Measurements from ENCODE around the gene TUBB. TPM values are rescaled to one million over a fixed set of nuclear protein-coding genes. Genes with fewer than 3 reads are reported as not detected.

TUBB gene
- total and polyA plus RNA-seq, 9 of the 15 experiments (the other 6 are each of a cell fraction or from before 2014, with no cell fraction given) = 971 to 2,870 (median 1,478) TPM

DNA sequence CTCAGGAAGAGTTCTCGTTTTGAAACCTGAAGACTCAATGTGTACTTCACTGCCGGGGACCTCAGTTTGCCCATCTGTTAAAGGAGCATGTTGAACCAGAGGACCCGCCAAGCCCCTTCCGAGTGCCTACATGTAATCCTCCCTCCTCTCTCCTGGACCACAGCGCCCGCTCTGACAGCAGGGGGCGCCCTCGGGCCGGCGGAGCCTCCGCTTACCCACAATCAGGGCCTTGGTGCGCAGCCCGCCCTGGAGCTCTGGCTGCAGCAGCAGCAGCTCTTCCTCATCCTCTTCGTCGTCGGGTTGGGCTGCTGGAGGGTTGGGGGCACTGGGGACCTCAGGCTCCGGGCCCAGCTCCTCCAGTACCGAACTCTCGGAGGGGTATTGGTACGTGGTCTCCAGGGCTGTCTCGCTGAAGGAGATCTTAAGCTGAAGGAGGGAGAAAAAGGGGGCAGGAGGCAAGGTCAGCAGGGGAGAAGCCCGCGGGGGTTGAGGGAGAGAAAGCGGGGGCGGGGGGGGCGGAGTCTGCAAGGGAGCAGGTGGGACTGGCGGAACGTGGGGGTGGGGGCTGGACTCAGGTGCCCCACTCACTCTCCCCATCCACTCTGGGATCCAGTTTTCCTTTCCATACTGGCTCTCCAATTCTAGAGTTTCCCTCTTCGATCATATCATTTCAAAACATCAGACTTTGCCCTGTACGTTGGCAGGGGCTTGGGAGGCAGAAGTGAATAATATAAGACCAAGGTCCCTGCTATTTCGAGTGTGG, 41.0 kb upstream of the TUBB start (continued):
- TF ChIP-seq ATF7 (IDR thresholded peaks at IDR 0.05) (peak; percentile 68), FOXA3 (CRISPR knock-in tag; conservative IDR thresholded peaks at IDR 0.05 in 1 of 2, IDR thresholded peaks at IDR 0.05 in 1 of 2) (peak in 1 of 2 experiments; percentile 9; a peak in 1 of 4 replicates), ESRRA (IDR thresholded peaks at IDR 0.05; ENCODE audit: borderline replicate concordance, low read depth) (peak; percentile 84), TEAD4 (IDR thresholded peaks at IDR 0.05; ENCODE audit: low read length) (0 out of 2 replicates have a peak, but pooled peaks have one; percentile 22), TEAD4 (CRISPR knock-in tag; IDR thresholded peaks at IDR 0.05; ENCODE audit: borderline replicate concordance) (no peak), BCOR (IDR thresholded peaks at IDR 0.05) (peak; percentile 48; the same call in 1 of the 2 replicates), MYC (IDR thresholded peaks at IDR 0.05; ENCODE audit: low read depth, low read length) (peak; percentile 43; the same call in 1 of the 2 replicates), MYC (CRISPR knock-in tag; IDR thresholded peaks at IDR 0.05; ENCODE audit: borderline replicate concordance, low read depth) (no peak), ETV1 (tag; conservative IDR thresholded peaks at IDR 0.05; ENCODE audit: low read depth) (peak; percentile 41; the same call in 1 of the 2 replicates), GTF2F1 (IDR thresholded peaks at IDR 0.05; ENCODE audit: low read depth, low read length) (0 out of 2 replicates have a peak, but pooled peaks have one; percentile 35), HCFC1 (IDR thresholded peaks at IDR 0.05; ENCODE audit: low read depth, low read length) (peak; percentile 54; the same call in 1 of the 2 replicates), CTCF (IDR thresholded peaks at IDR 0.05 in 2 of 3, conservative IDR thresholded peaks at IDR 0.05 in 1 of 3; ENCODE audit: insufficient read depth in 2 of 3, low read depth in 1 of 3, low read length in 3 of 3) (peak; percentile 97 to 99 (median 98)), SMAD4 (CRISPR knock-in tag; conservative IDR thresholded peaks at IDR 0.05) (0 out of 2 replicates have a peak, but pooled peaks have one; percentile 16), NEUROD1 (IDR thresholded peaks at IDR 0.05; ENCODE audit: borderline replicate concordance, low read depth, low read length, partially characterized antibody) (peak; percentile 59), EGR1 (conservative IDR thresholded peaks at IDR 0.05) (peak; percentile 75), RB1 (IDR thresholded peaks at IDR 0.05; ENCODE audit: low read depth) (peak; percentile 96), BHLHE40 (IDR thresholded peaks at IDR 0.05; ENCODE audit: low read length) (peak; percentile 49; the same call in 1 of the 2 replicates), BCL6 (CRISPR knock-in tag; IDR thresholded peaks at IDR 0.05) (no peak), POLR3G (IDR thresholded peaks at IDR 0.05; ENCODE audit: extremely low read depth, insufficient read length, insufficient replicate concordance) (no peak), NR4A1 (CRISPR knock-in tag; IDR thresholded peaks at IDR 0.05) (no peak), NR4A1 (tag; IDR thresholded peaks at IDR 0.05) (0 out of 2 replicates have a peak, but pooled peaks have one; percentile 30), DDX20 (tag; IDR thresholded peaks at IDR 0.05; ENCODE audit: low read depth) (no peak)
- TF ChIP-seq, protein P1, sequence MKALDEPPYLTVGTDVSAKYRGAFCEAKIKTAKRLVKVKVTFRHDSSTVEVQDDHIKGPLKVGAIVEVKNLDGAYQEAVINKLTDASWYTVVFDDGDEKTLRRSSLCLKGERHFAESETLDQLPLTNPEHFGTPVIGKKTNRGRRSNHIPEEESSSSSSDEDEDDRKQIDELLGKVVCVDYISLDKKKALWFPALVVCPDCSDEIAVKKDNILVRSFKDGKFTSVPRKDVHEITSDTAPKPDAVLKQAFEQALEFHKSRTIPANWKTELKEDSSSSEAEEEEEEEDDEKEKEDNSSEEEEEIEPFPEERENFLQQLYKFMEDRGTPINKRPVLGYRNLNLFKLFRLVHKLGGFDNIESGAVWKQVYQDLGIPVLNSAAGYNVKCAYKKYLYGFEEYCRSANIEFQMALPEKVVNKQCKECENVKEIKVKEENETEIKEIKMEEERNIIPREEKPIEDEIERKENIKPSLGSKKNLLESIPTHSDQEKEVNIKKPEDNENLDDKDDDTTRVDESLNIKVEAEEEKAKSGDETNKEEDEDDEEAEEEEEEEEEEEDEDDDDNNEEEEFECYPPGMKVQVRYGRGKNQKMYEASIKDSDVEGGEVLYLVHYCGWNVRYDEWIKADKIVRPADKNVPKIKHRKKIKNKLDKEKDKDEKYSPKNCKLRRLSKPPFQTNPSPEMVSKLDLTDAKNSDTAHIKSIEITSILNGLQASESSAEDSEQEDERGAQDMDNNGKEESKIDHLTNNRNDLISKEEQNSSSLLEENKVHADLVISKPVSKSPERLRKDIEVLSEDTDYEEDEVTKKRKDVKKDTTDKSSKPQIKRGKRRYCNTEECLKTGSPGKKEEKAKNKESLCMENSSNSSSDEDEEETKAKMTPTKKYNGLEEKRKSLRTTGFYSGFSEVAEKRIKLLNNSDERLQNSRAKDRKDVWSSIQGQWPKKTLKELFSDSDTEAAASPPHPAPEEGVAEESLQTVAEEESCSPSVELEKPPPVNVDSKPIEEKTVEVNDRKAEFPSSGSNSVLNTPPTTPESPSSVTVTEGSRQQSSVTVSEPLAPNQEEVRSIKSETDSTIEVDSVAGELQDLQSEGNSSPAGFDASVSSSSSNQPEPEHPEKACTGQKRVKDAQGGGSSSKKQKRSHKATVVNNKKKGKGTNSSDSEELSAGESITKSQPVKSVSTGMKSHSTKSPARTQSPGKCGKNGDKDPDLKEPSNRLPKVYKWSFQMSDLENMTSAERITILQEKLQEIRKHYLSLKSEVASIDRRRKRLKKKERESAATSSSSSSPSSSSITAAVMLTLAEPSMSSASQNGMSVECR (CRISPR knock-in tag; IDR thresholded peaks at IDR 0.05) = 0 out of 2 replicates have a peak, but pooled peaks have one; percentile 39

Measured in K562 (cell line).